HG03439 (cell line): ENCODE measurements around the gene CTNNA1.
"Not testable (repeated sequence)": the region's sequence is repeated elsewhere in the genome, so short reads cannot be mapped to it uniquely, and the experiment has no call there.

Experiments used
- ATAC-seq: cut with Tn5 transposase; IDR thresholded peaks from one replicate; pipeline ENCODE4 v1.9.1; 2021; ENCODE audit warnings: mild to moderate bottlenecking, moderate library complexity; ENCODE audit not compliant: unreplicated experiment

Gene CTNNA1

DNA sequence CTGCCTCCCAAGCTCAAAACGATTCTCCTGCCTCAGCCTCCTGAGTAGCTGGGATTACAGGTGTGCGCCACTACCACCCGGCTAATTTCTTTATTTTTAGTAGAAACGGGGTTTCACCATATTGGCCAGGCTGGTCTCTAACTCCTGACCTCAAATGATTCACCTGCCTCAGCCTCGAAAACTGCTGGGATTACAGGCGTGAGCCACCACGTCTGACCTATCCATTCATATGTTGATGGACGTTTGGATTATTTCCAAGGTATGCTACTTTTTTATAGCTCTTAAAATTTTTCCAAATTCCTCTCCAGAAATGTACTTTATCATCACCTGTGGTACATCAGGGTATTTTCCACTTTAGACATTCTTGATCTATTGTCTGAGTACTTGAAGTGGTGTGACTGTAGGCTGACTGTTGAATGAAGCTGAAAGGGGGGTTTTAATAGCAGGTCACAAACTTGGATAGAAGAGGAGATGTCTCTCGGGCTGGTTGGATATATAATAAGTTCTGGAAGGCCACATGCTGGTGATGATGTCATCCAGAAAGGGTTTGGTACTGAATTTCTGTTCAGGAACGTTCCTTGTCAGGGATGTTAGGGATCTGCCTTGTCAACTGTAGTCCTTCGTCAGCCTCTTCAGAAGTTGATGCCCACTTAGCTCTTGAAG lies 7.4 kb downstream of the CTNNA1 start:
- ATAC-seq: no peak

DNA sequence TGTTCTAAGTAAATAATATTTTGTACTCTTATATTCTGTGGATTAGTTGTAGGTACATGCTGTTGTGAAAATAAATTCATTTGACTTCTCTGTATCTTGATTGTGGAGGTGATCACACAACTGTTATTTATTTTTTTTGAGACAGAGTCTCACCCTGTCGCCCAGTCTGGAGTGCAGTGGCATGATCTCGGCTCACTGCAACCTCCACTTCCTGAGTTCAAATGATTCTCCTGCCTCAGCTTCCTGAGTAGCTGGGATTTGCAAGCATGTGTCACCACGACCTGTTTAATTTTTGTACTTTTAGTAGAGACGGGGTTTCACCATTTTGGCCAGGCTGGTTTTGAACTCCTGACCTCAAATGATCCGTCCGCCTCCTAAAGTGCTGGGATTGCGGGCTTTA lies 7.9 kb downstream of the CTNNA1 start:
- ATAC-seq: not testable (repeated sequence)

DNA sequence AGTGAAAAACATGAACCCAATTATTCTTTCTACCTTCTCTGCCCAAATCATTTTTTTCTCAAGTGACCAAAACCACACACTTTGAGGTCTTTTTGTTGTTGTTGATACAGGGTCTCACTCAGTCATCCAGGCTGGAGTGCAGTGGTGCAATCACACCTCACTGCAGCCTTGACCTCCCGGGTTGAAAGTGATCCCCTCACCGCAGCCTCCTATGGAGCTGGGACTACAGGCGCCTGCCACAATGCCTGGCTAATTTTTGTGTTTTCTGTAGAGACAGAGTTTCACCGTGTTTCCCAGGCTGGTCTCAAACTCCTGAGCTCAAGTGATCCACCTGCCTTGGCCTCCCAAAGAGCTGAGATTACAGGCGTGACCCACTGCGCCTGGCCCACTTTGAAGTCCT lies 8.4 kb downstream of the CTNNA1 start:
- not testable (repeated sequence) for ATAC-seq

DNA sequence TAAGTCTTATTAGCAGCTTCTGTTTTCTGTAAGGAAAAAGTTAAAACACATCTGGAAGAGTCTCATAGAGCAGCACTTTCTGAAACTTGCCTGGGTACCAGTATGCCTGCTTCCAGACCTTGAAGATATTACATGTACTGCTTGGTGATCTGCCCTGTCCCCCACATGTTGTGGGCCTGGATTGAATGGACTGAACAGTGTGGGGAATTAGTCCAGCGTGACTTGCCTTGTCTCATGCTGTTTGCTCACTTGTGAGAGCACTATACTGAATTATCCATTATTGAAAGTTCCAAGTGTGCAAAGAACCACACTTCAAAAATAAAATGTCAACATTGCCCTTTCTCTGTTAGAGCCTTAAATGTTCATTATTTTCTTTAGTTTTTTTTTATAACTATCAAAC lies 8.9 kb downstream of the CTNNA1 start:
- no peak for ATAC-seq

DNA sequence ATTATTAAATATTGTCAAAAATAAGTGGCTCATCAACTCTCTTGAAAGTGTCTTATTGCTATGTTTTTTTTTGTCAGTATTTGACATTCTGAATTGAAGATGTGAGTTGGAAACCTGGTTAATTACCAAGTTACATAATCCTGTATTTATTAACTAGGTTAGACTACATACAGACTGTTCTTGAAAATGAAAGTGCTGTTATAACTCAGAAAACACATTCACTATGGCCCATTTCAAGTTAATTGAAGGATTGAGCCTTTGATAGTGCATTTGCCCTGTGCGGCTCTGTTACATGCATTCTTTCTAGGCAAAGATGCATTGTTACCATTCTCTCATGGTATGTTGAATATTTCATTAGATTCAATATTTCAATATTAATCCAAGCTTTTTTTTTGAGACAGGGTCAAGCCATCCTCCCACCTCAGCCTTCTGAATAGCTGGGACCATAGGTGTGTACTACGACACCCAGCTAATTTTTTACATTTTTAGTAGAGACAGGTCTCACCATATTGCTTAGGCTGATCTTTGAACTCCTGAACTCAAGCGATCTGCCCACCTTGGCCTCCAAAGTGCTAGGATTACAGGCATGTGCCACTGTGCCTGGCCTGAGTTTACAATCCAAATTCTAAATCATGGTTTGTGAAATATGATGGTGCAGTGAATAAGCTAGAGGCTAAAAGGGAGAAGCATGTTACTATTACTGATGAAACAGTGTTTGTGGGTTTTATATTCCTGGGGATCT lies 10.0 kb downstream of the CTNNA1 start:
- no peak for ATAC-seq

DNA sequence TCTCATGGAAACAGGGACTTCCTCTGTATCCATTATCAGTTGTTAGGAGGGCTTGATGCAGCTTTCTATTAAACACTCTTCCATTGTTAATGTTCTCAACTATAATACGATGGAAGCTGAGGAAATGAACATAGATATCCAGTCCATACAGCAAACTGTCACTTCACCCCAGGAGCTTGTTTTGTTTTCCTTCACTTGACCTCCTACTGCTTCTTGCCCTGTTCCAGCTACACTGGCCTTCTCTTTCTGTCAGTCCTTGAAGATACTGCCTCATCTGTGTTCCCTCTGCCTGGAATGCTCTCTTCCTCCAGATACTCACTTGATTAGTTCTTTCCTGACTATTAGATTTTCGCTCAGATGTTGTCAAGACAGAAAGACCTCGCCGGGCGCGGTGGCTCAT lies 17.1 kb downstream of the CTNNA1 start:
- no peak for ATAC-seq

DNA sequence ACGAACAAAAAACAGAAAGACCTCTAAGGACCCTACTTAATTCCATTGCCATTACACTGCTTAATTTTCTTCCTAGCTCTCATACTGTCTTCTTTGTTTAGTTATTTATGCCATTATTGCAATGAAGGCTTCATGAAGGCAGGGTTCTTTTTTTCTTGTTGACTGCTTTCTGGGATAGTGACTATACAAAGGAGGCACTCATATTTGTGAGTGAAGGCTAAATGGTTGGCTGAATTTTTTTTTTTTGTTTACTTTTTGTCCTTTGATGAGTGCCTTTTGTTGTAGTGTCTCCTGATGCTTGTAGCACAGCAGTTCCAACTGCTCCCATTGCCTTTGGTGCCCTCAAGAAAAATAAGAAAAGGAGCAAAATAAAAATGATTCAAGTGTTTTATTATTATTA lies 17.8 kb downstream of the CTNNA1 start:
- ATAC-seq: no peak

DNA sequence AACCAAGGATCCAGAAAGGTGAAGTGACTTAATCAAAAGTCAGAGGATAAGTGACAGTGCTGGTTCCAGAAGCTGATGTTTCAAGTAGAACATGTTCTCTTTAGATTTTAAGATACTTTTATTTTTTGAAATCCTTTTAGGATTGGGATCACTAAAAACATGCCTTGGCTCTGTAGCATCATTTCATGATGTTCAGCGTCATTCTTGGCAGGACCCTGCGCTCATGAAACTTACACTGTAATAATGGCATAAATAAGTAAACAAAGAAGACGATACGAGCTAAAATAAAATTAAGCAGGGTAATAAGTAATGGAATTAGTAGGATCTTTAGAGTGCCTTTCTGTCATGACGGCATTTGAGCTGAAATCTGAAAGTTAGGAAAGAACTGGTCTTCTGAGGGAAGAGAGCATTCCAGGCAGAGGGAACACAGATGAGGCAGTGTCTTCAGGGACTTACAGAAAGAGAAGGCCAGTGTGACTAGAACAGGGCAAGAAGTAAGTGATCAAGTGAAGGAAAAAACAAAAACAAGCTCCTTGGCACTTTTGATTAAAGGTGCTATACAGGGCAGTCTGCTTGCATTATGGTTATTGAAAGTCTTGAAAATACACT lies 19.9 kb downstream of the CTNNA1 start:
- no peak for ATAC-seq

DNA sequence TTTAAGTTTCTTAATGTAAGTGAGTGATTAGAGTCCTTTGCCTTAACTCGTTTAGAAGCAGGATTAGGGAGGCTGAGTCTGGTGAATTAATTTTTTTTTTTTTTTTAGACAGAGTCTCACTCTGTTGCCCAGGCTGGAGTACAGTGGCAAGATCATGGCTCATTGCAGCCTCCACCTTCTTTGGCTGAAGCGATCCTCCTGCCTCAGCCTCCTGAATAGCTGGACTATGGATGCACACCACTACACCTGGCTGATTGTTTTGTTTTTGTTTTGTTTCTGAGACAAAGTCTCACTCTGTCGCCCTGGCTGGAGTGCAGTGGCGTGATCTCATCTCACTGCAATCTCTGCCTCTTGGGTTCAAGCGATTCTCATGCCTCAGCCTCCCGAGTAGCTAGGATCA lies 20.4 kb downstream of the CTNNA1 start:
- ATAC-seq: not testable (repeated sequence)

DNA sequence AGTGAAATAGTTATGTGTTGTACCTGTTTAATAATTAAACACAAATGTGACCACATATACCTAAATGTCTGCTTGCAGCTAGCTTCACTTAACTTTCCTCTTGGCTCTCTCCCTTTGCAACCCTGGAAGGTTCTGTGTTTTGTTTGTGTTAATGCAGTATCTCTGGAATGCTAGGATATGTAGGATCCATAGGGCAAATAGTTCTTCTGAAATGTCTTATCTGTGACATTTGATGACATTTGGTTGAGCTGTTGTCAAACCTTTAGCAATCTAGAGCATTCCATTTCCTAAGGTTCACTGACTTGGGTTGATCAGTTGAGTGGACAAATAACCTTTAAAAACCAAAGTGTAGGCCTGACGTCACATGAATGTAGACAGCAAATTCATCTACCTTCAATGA lies 21.8 kb downstream of the CTNNA1 start:
- no peak for ATAC-seq

DNA sequence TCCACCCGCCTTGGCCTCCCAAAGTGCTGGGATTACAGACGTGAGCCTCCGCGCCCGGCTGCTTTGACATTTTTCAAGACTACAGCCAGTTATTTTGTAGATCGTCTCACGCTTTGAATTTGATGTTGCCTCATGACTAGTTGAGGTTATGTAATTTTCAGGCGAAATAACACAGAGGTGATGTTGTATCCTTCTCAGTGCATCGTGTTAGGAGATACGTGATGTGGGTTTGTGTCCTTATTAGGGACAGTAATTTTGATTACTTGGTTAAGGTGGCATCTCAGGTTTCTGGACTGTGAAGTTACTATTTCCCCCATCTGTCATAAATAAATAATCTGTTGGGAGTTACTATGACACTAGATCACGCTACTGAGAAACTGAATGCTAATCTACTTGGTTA lies 25.0 kb downstream of the CTNNA1 start:
- ATAC-seq: no peak

DNA sequence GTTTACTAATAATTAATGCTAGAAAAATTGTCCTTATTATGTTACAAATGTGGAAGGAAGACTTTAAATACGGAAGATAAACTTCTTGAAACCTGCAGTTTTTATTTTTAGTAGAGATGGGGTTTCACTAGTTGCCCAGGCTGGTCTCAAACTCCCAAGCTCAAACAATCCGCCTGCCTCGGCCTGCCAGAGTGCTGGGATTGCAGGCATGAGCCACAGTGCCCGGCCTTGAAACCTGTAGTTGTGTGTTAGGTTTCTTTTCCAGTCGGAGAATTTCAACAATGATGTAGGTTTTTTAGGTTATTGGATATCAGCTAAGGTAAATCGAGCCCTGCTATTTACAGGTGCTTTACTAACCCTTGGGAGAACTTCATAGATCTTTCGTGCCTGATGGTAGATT lies 30.8 kb downstream of the CTNNA1 start:
- no peak for ATAC-seq

DNA sequence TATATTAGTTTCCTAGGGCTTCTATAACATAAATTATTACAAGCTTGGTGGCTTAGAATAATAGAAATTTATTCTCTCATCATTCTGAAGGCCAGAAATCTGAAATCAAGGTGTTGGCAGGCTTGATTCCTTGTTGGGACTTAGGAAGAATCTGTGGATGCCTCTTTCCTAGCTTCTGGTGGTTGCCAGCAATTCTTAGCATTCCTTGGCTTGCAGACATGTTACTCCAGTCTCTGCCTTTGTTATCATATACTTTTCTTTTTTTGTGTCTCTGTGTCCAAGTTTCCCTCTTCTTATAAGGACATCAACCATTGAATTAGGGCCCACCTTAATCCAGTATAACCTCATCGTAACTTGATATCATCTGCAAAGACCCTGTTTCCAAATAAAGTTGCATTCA lies 31.4 kb downstream of the CTNNA1 start:
- no peak for ATAC-seq

DNA sequence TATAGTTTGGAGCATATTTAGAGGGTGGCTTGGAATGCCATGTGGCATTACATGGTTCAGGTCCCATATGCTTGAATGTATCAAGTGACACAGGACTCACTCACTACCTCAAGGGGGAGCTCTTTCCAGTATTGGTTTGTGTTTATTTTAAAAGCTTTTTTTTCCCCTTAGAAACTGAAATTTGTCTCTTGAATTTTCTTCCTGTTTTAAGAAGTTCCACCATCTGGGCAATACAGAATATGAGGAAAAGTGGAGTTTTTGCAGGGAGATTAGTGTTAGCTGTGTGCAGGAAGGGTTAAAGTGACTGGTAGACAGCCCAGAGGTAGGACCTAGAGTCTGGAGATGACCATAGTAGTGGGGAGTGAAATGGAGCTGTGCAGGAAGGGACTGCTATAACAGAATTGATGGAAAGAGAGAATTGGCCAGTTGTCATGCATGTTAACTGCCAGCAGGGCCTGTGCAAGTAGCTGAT lies 36.6 kb downstream of the CTNNA1 start:
- ATAC-seq: no peak

DNA sequence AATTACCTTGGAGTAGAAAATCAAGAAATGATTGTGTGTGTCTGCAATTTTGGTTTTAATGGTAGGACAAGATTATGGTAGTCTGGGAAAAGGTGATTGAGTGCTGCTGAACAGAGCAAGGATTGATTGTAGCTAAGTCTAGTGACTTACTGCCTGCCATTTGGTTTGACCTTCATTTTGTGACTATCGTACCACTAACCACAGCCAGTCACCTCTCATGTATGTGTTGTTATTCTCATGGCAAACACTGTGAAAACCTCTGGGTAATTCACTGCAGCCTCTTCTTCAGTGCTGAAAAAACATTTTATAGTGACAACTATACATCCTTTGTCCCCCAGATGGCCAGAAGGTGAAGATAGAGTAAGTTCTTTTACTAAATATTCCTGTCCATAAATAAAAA lies 37.5 kb downstream of the CTNNA1 start:
- ATAC-seq: no peak

DNA sequence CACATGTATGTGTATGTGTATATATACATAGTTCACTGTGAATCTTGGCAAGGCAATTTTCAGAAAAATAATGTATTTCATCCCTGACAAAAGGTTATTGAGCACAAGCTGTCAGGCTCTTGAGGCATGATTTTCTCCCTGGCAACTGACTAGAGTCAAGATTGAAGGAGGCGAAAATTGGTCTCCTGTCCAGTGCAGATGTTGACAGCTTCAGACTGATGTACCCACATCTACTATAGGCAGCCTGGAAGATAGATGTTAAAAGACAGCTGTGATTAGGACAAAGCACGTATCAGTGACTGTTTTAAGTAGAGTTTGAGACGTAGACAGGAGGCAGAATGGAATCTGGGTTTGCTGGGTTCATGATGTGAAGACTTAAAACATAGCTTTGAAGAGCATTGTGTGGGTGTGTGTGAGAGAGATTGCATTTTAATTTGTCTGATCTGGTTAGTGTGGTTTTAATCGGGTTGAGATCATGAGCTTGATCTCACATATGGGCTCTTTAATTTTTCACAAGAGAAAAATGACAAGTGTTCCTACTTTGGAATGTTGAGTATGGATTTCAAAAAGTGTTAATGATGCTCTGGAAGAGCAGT lies 39.1 kb downstream of the CTNNA1 start:
- no peak for ATAC-seq

DNA sequence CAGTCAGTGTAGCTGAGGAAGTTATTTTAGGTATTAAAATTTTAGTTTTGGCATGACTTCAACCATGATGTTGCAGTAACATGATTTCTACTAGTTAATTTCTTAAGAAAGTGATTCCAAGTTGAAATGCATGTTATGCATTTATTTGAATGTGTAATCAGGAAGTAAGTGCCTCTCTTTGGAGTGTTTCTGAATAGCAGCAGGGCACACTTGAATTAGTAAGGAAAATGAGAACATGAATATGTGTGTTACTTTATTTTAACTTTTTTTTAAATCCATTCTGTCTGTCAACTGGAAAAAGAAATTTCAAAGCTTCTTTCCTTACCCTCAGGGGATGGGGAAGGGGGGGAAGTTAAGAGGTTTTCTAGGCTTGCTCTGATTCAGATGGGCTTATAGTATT lies 40.4 kb downstream of the CTNNA1 start:
- no peak for ATAC-seq

DNA sequence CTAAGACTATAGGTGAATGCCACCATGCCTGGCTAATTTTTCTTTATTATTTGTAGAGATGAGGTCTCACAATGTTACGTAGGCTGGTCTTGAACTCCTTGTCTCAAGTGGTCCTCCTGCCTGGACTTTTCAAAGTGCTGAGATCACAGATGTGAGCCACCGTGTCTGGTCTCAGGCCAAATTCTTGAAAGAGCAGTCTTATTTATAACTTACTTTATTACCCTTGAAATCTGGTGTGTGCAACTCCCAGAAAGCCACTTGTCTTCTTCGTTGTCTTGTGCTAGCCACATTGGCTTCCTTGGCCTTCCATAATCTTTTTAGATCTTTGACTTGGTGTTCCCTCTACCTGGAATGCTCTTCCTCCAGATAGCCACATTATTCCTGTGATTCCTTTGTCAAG lies 50.1 kb downstream of the CTNNA1 start:
- no peak for ATAC-seq

DNA sequence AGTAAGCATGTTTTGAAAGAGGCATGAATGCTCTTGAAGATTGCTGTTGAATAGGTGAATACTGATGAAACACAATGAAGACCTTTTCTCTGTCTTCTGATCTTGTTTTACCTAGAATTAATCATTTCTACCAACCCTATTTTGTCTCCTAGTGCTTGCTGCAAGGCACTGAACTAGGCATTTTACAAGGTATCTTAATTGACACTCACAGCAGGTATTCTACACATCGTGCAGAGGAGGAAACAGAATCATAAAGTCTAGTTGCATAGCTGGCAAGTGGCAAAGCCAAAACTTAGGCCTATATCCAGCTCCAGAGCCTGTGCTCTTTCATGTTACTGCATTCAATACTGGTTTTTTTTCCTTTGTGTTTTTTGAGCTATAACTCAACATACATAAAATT lies 50.7 kb downstream of the CTNNA1 start:
- no peak for ATAC-seq

DNA sequence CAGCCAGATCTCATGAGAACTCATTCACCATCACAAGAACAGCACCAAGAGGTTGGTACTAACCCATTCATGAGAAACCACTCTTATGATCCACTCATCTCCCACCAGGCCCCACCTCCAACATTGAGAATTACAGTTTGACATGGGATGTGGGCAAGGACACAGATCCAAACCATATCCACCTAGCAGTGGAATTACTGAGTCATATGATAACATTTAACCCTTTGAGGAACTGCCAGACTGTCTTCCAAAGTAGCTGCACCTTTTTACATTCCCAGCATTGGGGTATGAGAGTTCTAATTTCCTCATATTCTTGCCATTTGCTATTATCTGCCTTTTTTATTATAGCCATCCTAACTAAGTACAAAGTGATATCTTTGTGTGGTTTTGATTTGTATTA lies 51.9 kb downstream of the CTNNA1 start:
- no peak for ATAC-seq

DNA sequence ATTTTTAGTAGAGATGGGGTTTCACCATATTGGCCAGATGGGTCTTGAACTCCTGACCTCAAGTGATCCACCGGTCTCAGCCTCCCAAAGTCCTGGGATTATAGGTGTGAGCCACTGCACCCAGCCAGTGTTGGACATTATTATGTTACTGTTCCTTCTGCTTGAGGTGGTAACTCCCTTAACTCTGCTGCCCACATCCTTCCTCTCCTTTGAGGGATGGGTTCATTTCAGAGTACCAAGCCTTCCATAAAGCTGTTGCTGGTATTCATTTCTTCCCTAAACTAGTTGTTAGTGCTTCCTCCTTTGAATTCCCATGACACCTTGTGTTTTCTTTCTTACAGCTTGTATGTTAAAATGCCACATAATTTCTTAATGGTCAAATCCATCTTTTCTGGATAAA lies 54.0 kb downstream of the CTNNA1 start:
- ATAC-seq: no peak

DNA sequence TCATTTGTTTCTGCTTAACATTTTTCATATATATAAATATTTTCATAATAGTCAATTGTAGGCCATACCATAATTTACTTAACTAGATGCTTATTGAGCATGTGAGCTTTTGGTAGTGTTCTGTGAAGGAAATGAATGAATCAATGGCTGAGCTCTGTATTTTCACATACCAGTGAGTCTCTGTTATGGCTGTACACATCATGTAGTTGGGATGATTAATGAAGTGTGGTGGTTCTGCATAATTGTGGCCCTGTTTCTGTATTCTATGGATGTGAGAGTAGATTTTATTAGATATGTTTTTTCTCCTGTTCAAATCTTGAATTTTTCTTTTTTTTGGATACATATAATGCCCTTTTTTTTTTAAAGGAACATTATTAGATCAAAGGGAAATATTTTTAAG lies 56.2 kb downstream of the CTNNA1 start:
- ATAC-seq: no peak
